ENCODE measurements around the gene COL3A1. TPM values are rescaled to one million over a fixed set of nuclear protein-coding genes. Genes with fewer than 3 reads are reported as not detected.
A peak's percentile ranks its signal among the peaks of the same experiment; 100 is the strongest.

Gene COL3A1
- 72.7 TPM for total RNA-seq
- long read RNA-seq, full-length matches to known transcripts: 113 of 139 reads
- long read RNA-seq, partial matches to known transcripts: 24 of 139 reads
- long read RNA-seq, other reads (novel, unspliced or antisense): 2 of 139 reads

DNA sequence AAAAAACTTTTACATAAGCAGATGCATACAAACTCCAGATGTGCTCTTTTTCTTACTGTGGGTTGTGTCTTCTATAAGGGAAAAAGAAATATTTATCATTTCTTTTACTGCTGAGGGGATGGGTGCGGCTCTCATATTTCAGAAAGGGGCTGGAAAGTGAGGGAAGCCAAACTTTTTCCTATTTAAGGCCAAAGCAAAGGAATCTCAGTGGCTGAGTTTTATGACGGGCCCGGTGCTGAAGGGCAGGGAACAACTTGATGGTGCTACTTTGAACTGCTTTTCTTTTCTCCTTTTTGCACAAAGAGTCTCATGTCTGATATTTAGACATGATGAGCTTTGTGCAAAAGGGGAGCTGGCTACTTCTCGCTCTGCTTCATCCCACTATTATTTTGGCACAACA is at the start of gene COL3A1:
Gene COL3A1 (plus strand): TSS at position 210 of the 400 bp plus-strand sequence. CDS start 117 bp downstream, at position 327.
- intact Hi-C loops (cut with DNase I): loop anchor here (5.0 kb wide), 2 partner anchors 37 to 187 kb away; no protein-coding TSS in a partner anchor
- ATAC-seq: peak; percentile 26
- peak; percentile 75 for DNase-seq (ENCODE audit: missing footprints)

DNA sequence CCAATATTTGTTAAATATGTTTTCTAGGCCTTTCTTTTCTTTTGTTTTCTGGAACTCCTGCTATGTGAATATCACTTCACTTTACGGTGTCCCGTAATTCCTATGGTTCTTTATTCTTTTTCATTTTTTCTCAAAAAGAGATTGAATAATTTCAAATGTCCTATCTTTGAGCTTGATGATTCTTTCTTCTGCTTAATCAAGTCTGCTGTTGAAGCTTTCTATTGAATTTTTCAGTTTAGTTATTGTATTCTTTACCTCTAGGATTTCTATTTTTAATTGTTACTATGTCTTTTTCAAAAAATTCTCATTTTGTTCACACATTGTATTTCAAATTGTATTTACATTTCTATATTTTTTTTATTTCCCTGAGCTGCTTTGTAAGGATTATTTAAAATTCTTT is 45.5 kb upstream of the COL3A1 start:
- ATAC-seq (no peak), DNase-seq (ENCODE audit: missing footprints) (no peak)
- intact Hi-C loops (cut with DNase I): no loop called here

DNA sequence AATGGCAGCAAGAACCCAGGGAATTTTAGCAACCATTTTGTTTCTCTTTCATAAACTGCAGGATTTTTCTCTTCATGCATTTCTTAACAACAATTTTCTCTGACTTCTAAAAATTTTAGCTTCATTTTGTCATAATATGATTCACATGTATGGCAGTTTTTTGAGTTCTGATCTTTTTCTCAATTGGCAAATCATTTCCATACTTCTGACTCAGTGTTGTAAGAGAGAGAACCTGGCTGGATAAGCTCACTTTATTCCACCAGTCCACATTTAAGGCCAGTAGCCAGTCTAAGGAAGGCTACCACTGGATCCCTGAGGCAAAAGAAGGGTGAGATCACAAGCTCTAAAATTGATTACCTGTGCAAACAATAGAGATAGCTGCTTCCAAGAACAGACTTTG is 42.8 kb upstream of the COL3A1 start:
- intact Hi-C loops (cut with DNase I): no loop called here
- no peak for DNase-seq (ENCODE audit: missing footprints)
- ATAC-seq: no peak

DNA sequence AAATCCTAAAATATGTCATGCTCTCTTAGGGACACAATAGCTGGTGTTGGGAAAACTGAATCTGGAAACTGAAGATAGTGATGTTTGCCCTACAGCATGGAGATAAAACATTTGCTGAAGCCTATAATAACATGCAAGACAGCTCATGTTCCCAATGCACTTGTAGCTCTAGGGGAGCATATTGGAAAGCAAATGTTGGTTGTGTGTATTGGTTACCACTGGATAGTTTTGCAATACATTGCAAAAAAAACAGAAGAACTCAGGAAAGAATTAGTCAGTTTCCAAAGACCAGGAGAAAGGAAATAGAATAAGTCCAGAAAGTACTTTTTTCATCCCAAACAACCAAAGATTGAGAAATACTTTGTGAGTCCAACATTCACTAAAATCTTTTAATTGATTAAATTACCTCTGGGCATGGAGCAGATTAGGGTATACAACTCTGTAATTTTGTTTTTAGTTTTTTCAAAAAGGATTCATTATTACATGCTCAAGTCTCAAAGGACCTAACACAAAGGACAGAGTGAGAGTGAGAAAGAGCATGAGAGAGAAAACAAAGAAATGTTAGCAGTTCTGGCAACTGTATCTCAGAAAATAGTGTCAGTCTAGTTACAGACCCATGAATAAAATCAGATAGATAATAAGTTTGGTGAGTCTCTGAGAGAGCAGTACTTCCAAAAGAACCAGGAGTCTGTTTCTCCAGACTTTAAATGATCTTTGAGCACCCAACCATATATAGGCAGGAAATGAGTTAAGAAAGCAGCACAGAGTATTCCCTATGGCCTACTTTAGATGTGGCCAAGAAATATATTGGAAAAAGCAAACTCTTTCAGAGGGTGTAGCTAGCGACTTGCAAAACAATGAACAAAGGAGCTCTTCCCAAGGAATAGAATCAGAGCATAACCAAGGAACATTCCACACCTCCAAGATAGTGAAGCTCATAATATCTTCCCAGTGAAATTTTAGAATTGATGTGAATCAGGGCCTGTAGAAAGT is 36.6 kb upstream of the COL3A1 start:
- ATAC-seq (peak; percentile 87), DNase-seq (ENCODE audit: missing footprints) (no peak)
- intact Hi-C loops (cut with DNase I): loop anchor here (5.0 kb wide), 2 partner anchors 35 to 40 kb away; partner anchors contain the start of gene COL3A1

DNA sequence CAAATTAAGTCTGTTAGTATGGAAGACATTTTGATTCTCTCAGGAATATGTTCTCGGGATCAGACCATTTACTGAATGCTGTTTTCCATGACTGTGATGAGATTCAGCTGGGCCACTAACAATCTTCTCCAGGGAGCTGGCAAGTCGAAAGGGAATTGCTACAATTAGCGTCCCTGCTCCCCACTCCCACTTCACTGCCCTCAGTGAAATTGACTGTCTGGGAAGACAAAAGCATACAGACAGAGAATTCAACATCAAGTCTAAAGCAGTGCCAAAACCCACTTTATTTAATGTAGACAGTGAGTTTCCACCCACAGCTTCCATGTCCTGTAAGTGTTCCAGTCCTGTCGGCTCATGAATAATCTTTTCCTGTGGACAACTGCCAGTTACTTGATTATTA is 34.0 kb upstream of the COL3A1 start:
- DNase-seq (ENCODE audit: missing footprints) (no peak), ATAC-seq (peak; percentile 54)
- intact Hi-C loops (cut with DNase I): no loop called here

DNA sequence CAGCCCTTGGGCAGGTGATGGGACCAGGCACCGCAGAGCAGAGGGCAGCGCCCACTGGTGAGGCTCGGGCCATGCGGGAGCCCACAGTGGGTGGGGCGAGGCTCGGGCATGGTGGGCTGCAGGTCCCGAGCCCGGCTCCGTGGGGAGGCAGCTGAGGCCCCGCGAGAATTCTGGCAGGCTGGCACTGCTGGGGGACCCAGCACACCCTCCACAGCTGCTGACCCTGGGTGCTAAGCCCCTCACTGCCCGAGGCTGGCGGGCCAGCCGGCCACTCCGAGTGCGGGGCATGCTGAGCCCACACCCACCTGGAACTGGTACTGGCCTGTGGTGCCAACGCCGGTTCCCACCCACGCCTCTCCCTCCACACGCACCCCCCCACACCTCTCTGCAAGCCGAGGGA is 29.7 kb upstream of the COL3A1 start:
- ATAC-seq (no peak), DNase-seq (ENCODE audit: missing footprints) (no peak)

DNA sequence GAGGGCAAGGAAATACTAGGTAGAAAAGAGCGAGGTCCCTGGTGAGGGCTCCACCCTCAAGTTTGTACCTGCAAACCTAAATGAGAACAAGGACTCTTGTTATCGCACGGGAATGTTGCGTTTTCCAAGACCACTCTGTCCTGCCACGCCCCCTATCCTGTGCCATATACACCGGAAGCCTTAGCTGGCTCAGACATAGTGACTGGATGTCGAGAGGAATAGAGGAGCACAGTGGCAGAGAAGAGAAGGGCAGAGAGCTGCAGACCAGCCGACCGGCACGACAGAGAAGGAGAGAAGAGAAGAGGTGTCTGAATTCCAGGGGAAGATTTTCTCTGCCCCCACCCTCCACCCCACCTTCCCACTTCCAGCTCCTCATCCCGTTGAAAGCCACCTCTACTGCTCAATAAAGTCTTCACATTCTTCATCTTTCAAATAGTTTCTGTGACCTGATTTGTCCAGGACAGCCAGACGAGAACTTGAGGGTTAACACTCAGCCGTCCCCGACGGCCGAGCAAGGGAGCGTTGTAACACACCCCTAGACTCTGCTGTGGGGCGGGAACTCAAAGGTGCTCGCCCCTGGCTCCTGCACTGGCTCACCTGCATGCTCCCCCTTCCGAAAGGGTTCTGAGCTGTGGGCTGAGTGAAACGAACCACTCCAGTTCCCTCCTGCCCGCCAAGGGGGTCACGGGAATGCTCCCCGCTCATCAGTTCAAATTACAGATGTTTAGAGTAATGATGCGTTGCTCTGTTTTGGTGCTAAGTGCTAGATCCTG is 24.9 kb upstream of the COL3A1 start:
- DNase-seq (ENCODE audit: missing footprints) (no peak), ATAC-seq (no peak)
- intact Hi-C loops (cut with DNase I): no loop called here

More for the DNA sequence above, 29.7 kb upstream of the COL3A1 start:
- intact Hi-C loops (cut with DNase I): no loop called here

DNA sequence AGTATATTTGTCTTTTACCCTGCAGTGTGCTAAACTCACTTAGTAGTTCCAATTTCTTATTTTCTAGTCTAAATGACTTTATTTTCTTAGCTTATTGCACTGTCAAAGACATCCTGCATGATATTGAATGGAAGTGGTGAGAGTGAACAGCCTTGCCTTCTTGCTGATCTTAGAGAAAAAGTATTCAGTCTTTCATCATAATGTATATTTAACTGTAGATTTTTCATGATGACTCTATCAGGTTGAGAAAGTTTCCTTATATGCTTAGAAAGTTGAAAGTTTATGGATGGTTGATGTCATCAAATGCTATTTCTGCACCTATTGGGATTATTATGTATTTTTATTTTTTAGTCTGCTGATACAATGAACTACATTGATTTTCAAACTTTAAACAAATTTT is 21.3 kb upstream of the COL3A1 start:
- DNase-seq (ENCODE audit: missing footprints) (no peak), ATAC-seq (no peak)
- intact Hi-C loops (cut with DNase I): no loop called here

DNA sequence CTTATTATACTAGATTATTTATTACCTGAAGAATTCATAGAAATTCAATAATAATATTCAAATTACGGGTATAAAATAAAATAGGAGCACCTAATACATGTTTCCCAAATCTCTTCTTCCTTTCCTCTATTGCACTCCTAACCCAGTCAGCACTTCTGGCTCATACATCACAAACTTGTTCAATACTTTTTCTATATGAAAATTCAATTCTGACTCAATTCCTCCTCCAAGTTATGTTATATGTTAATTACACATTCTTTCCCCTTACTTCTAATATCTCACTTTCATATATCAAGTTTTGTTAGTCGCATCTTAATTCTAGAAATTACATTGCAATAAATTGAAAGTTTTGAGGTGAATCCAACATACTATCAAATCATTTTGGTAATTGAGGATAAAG is 17.9 kb upstream of the COL3A1 start:
- intact Hi-C loops (cut with DNase I): no loop called here
- DNase-seq (ENCODE audit: missing footprints) (no peak), ATAC-seq (no peak)

DNA sequence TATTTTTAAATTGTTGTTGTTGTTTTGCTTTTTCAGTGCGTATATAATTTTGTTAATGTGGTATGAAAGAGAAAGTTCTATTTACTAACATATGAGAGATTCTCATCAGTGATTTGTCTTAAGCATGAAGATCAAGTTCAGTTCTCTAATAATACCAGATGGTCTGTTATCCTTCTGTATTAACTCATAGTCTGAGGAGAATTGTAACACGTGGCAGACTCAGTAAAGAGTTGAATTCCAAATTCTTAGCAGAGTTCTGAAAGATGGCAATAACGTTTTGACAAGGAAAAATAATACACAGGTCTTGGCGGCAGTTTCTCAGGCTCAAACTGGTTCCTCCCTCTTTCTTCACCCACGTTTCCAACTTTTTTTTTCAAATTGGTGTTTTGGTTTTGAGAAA is 17.2 kb upstream of the COL3A1 start:
- intact Hi-C loops (cut with DNase I): no loop called here
- DNase-seq (ENCODE audit: missing footprints): no peak
- no peak for ATAC-seq

DNA sequence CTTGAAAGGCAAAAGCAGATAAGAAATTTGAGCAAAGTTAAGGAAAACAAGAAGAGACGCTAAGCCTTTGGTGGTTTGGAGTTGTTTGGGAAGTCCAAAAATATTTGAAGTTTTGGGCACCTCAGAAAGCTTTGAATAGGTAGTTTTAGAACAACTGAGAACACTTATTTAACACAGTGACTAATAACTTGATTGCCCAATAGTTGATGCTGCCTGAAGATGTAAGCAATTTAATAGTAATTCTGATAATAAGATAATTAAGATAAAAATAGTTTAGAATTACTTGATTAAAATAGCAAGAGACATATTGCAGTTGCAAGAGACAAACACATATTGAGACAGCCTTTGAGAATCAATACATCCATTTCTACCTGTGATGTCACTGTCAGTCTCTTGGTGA is 16.5 kb upstream of the COL3A1 start:
- ATAC-seq: no peak

DNA sequence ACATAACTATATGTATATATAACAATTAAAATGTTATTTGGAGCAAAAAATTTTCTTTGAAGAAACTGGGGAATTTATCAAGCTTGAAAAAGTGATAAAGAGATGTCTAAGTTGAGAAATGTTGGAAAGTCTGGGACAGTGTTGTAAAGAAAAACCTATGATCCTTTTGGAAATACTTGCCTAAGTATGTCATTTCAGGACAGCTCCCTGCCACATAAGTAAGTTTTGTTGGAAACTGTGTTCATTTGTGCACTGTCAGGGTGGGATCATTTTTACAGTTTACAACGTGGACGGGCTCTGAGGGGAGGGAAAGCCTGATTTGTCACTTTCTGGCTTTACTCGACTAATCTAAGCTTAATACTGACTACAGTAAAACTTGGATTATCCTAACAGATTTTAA is 10.4 kb upstream of the COL3A1 start:
- no peak for ATAC-seq
- intact Hi-C loops (cut with DNase I): no loop called here
- DNase-seq (ENCODE audit: missing footprints): no peak

More for the DNA sequence above, 16.5 kb upstream of the COL3A1 start:
- DNase-seq (ENCODE audit: missing footprints): no peak
- intact Hi-C loops (cut with DNase I): no loop called here

DNA sequence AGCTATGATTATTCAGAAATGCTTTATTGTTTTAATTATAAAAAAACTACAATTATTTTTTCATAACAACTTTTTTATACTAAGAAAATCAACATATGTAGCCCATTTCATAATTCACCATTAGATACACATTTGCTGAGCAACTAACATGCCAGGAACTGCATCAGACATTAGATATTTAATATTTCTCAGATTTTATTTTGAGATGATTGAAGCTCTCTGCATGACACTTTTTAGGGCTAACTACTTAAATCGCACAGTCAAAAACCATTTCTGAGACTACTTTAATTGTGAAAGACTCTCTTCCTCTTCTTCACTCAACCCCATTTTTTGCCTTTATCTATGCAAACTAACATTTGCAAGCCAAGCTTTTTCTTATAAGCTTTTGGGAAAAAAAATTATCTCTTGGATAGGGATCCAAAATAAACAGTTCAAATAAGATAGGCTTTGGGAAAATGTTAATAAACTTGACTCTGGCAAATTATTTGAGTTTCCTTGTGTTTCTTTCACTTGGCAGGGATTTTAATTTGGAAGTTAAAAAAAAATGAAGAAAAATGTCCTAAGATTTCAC is 9.1 kb upstream of the COL3A1 start:
- ATAC-seq (peak; percentile 67), DNase-seq (ENCODE audit: missing footprints) (no peak)
- intact Hi-C loops (cut with DNase I): no loop called here

DNA sequence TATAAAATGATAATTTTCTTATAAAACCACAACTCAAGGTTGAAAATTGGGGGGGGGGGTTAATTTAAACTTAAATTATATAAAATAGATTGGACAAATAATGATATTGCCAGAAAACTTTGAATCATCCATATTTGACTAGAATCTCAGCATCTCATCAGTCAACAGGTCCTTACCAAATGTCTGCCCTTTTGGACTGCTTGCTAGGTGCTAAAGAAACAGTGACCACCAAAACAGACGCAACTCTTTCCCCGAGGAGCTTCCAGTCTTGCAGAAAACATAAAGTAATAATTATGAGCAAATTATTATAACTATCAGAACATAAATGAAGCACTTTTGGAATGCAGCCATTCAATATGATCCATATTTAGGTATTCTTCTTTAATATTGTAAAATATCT is 8.6 kb upstream of the COL3A1 start:
- intact Hi-C loops (cut with DNase I): no loop called here

DNA sequence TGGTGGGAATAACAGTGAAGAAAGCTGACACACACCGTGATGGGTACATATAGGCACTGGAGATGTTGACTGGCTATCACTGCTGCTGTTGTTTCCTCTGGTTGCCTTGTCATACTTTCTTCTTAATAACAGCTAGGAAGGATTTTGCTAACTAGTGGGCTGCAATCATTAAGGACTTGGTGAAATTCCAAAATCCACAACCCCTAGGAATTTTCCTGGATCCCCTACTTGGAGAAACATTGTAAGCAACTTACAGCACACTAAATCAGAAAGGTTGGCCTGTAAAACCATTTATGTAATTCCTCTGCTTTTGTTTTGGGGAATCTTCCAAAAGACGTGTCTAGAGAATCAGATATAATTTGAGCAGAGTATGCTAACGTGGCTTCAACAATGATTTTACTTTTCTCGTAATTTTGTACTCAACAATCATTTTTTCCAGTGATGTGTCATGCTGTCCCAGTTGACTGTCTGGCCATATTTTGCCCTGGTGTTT is 8.0 kb upstream of the COL3A1 start:
- DNase-seq (ENCODE audit: missing footprints): no peak
- intact Hi-C loops (cut with DNase I): no loop called here
- peak; percentile 77 for ATAC-seq

More for the DNA sequence above, 8.6 kb upstream of the COL3A1 start:
- no peak for DNase-seq (ENCODE audit: missing footprints)
- ATAC-seq: no peak

DNA sequence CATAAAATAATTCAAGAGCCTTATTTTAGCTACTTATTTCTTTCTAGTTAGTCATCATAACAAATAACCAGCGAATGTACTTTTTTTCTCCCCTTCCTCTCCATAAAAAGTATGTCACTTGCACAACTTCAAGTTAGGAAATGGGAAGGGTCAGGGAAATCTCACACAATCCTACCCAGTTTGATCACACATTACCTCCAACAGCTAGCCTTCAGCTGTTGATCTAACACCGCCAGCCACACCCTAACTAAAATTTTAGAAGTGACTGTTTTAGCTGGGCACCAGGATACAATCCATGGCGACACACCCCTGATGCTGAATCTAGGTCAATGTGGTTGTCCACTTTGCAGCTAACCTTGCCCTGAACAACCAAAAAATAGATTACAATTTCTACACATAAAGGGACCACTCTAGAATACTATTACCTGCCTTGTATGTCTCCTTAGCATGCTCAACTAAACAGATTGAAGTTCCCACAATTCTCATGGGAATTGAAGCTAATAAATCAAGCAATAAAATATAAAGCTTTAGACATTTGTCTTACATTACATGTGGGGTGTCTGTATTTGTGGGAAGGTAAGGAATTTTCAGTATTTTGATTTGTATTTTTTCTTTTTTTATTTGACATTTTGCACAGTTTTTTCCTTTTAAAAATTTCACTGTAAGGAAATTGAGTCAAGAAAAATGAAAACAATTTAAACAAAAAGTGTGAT is 7.3 kb upstream of the COL3A1 start:
- intact Hi-C loops (cut with DNase I): no loop called here
- DNase-seq (ENCODE audit: missing footprints) (no peak), ATAC-seq (no peak)

DNA sequence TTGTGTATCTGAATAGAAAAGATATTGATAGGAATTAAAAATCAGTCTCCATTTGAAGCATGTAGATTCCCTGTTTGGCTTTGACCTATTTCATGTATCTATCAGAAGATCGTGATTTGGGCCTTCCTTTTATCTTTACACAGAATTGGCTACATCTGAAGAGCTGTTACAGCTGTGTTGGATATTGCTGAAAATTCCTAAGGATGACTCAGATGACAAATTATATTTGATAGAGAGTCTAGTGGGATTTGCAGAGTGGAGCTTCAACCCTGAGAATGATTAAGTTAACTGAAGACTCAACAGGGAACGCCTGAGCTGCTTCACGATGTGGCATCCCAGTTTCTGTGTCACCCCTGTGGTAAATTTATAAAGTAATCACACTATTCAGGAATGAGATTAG is 4.9 kb upstream of the COL3A1 start:
- peak; percentile 19 for ATAC-seq
- intact Hi-C loops (cut with DNase I): no loop called here
- no peak for DNase-seq (ENCODE audit: missing footprints)

DNA sequence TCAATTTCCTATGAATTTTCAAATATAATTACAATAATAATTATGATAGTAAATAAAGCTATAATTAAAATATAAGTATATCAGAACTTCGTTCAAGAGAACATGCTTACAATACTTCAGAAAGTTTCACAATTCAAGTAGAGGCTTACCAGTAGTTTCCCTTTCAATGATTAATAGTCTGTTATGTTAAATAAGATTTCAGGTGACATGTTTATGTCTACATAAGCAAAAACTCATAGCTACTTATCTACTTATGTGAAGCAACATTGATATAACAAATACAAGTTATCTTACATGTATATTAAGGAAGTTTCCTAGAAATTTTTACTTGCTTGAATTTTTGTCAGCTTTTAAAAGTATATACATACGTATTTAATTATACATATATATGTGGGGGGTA is 4.5 kb upstream of the COL3A1 start:
- ATAC-seq: no peak
- DNase-seq (ENCODE audit: missing footprints): no peak
- intact Hi-C loops (cut with DNase I): loop anchor here (5.0 kb wide), 2 partner anchors 32 to 182 kb away; no protein-coding TSS in a partner anchor
